Measurements from ENCODE around the gene SLC2A4RG. TPM values are rescaled to one million over a fixed set of nuclear protein-coding genes. Genes with fewer than 3 reads are reported as not detected.

Gene SLC2A4RG
- total and polyA plus RNA-seq, 2 of the 4 experiments (the other 2 are of a cell fraction) = 5.0 to 50.3 TPM

- Histone ChIP-seq H2AFZ (replicated peaks; ENCODE audit: low read length, poor library complexity) (peak overlapping the region; percentile 0), H4K5ac (ENCODE audit: low read depth, low read length) (no peak overlapping the region), H3K4me1 (ENCODE audit: control insufficient read depth, insufficient read depth, low read length) (no peaks in the 10 kb centered on the region; the same call in 1 of the 2 replicates), H3K36me3 (ENCODE audit: control insufficient read depth, insufficient read depth, low read length) (peaks cover 18% of the 10 kb centered on the region), H3K79me1 (ENCODE audit: low read depth in 1 of 2, low read length in 2 of 2) (peaks cover 6 to 43% of the 10 kb centered on the region in 2 experiments), H2BK5ac (ENCODE audit: low read depth, low read length, poor library complexity, severe bottlenecking) (no peak overlapping the region), H3K14ac (replicated peaks; ENCODE audit: low read depth, low read length) (no peak overlapping the region), H2BK120ac (ENCODE audit: low read depth, low read length) (no peak overlapping the region), H3K56ac (ENCODE audit: extremely low read depth, insufficient read depth, low read length) (no peak overlapping the region), H2AK9ac (replicated peaks; ENCODE audit: low read depth, low read length, poor library complexity) (peak overlapping the region; percentile 63), H3K9me1 (ENCODE audit: insufficient read depth, low read length) (no peaks in the 10 kb centered on the region), H3K9ac (ENCODE audit: low read depth, low read length) (no peak overlapping the region), H3K4me2 (ENCODE audit: low read depth, low read length) (no peak overlapping the region), H2BK15ac (ENCODE audit: low read depth, low read length) (no peak overlapping the region), H4K20me1 (ENCODE audit: insufficient read depth, low read length) (peaks cover 15% of the 10 kb centered on the region; the same call in 1 of the 2 replicates), H3K4ac (ENCODE audit: low read depth, low read length) (no peak overlapping the region), H3K27me3 (ENCODE audit: control insufficient read depth, insufficient read depth, low read length) (no peaks in the 10 kb centered on the region), H3K27ac (ENCODE audit: insufficient read depth, low read length) (no peak overlapping the region), H3K18ac (ENCODE audit: low read depth, low read length) (no peak overlapping the region), H3K23ac (ENCODE audit: low read depth, low read length) (no peak overlapping the region), H4K8ac (ENCODE audit: low read depth in 2 of 2, low read length in 2 of 2) (no peak overlapping the region), H3K4me3 (ENCODE audit: insufficient read depth, low read depth, low read length) (no peak overlapping the region), H2BK20ac (ENCODE audit: low read depth, low read length) (no peak overlapping the region), H4K91ac (ENCODE audit: insufficient read depth, low read depth, low read length) (no peak overlapping the region), H2AK5ac (ENCODE audit: low read depth, low read length) (no peak overlapping the region), H3K9me3 (ENCODE audit: control insufficient read depth, insufficient read depth, low read length) (no peaks in the 10 kb centered on the region)
- in situ Hi-C loops (cut with MboI; ENCODE audit: low sequenced_read_pairs) (no loop called here), dilution Hi-C loops (cut with HindIII; ENCODE audit: low sequenced_read_pairs, unreplicated experiment) (no loop called here), intact Hi-C loops (cut with micrococcal nuclease) (no loop called here)
- ChIA-PET POLR2A (ENCODE audit: unreplicated experiment) (no interaction called here), CTCF (no interaction called here)
- WGBS, 2 experiments (ENCODE audit: extremely low coverage in 2 of 2, insufficient read length in 1 of 2) = 94% methylated on average over 46 of the region's 57 CpGs; no CpG with 5 or more reads in 1 of the 2 experiments
- no peak for ATAC-seq (ENCODE audit: low read depth)
- no TSS peak for BruUV-seq (replicated peaks)
- no peak for DNase-seq
- TF ChIP-seq SMC3 (IDR thresholded peaks at IDR 0.05; ENCODE audit: low read depth, low read length) (no peak), MAFK (IDR thresholded peaks at IDR 0.05; ENCODE audit: low read depth, low read length) (no peak), MAZ (IDR thresholded peaks at IDR 0.05; ENCODE audit: borderline replicate concordance, low read depth, low read length) (no peak), RFX5 (IDR thresholded peaks at IDR 0.05; ENCODE audit: low read depth, low read length) (no peak), CTCF (conservative IDR thresholded peaks at IDR 0.05; ENCODE audit: low read depth, low read length) (no peak), CHD1 (IDR thresholded peaks at IDR 0.05; ENCODE audit: low read depth, low read length) (no peak), USF2 (IDR thresholded peaks at IDR 0.05; ENCODE audit: low read depth, low read length) (no peak), POLR2A (IDR thresholded peaks at IDR 0.05; ENCODE audit: low read depth, low read length) (no peak), MXI1 (IDR thresholded peaks at IDR 0.05; ENCODE audit: borderline replicate concordance, low read depth, low read length) (no peak), ELK1 (IDR thresholded peaks at IDR 0.05; ENCODE audit: borderline replicate concordance, low read depth, low read length) (no peak), RAD21 (IDR thresholded peaks at IDR 0.05; ENCODE audit: low read length) (no peak), NFE2L2 (IDR thresholded peaks at IDR 0.05; ENCODE audit: low read depth, low read length) (no peak)
Observed at GRCh38 chr20:63789836-63790571, 50.4 kb downstream of the SLC2A4RG start.

All from IMR-90 (cell line).